ENCODE data around the gene LOXHD1. TPM values are rescaled to one million over a fixed set of nuclear protein-coding genes. Genes with fewer than 3 reads are reported as not detected.

Gene LOXHD1
- total and polyA plus RNA-seq, 10 of the 15 experiments (the other 5 are each of a cell fraction or from before 2014, with no cell fraction given) = not detected

GRCh38 chr18:46565256-46565655 is 91.8 kb downstream of the LOXHD1 start (continued):
- no peak for TF ChIP-seq E4F1 (IDR thresholded peaks at IDR 0.05; ENCODE audit: borderline replicate concordance, partially characterized antibody)
- no peak for TF ChIP-seq RUNX3 (IDR thresholded peaks at IDR 0.05; ENCODE audit: low read length)
- no peak for TF ChIP-seq MEF2A (IDR thresholded peaks at IDR 0.05; ENCODE audit: insufficient read depth, low read depth, low read length)
- no peak for TF ChIP-seq DPF2 (IDR thresholded peaks at IDR 0.05)
- TF ChIP-seq SMARCA5 (IDR thresholded peaks at IDR 0.05) = no peak
- TF ChIP-seq KLF5 (IDR thresholded peaks at IDR 0.05; ENCODE audit: partially characterized antibody) = no peak
- TF ChIP-seq REST (IDR thresholded peaks at IDR 0.05; ENCODE audit: low read depth, low read length) = no peak
- TF ChIP-seq ESRRA (IDR thresholded peaks at IDR 0.05; ENCODE audit: low read length) = no peak
- TF ChIP-seq, protein P1, sequence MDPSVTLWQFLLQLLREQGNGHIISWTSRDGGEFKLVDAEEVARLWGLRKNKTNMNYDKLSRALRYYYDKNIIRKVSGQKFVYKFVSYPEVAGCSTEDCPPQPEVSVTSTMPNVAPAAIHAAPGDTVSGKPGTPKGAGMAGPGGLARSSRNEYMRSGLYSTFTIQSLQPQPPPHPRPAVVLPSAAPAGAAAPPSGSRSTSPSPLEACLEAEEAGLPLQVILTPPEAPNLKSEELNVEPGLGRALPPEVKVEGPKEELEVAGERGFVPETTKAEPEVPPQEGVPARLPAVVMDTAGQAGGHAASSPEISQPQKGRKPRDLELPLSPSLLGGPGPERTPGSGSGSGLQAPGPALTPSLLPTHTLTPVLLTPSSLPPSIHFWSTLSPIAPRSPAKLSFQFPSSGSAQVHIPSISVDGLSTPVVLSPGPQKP (IDR thresholded peaks at IDR 0.05; ENCODE audit: low read depth, low read length) = no peak
- no peak for TF ChIP-seq NBN (IDR thresholded peaks at IDR 0.05)

Measured in GM12878 (cell line).